GM10847 (cell line): ENCODE results near the gene NECTIN4.

Experiments used
- POLR2A ChIP-seq: IDR thresholded peaks from 2 replicates; pipeline ENCODE4 v1.6.1; 2011; ENCODE audit not compliant: insufficient read length; ENCODE audit errors: extremely low read depth

NECTIN4 gene

DNA sequence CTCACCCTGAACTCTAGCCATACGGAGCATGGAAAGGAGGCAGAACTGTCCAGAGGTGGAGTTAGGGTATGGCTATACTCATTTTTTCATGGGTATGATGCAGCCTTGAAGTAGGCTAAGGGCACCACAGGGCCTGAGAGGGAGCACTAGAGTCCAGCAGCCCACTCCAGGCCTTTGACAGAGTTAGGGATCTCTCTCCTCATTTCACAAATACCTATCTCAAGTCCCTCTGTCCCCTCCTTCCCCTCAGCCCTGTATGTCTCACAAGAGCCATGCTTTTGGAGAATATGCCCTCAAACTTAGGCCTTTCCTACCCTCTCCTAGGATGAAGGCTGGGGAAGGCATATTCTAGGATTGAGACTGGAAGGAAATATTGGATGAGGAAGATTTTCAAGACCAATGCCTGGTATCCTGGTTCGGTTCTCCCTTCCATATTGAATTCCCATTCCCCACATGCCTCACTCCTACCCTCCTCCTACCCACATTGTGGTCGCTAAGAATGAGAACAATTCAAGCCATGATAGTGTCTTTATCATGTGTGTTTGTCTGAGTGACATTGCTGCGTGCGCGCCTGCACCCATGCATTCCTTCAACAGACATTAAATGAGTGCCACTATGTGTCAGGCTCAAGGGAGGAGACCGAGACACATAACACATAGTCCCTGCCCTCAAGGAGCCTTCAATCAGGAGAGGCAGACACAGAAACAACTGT is 2.6 kb upstream of the NECTIN4 start:
- TF ChIP-seq POLR2A, result no peak

DNA sequence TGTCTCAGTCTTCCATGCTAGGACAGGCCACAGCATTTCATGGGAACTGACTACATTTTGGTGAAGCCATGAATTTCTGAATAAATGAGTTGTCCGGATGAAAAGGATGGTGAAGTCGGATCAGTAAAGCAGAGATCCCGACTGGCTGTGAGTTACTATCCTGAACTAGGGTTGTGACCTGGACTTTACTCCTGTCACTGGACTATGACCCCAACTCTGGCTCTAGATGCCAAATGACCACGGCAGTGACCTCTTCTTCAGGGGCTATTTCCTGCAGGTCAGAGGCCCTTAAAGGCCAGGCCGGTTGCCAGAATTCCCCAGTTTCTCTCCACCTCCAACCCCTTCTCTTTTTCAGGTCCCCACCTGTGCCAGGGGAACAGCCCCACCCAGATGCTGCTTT is 1.7 kb upstream of the NECTIN4 start:
- no peak for TF ChIP-seq POLR2A

DNA sequence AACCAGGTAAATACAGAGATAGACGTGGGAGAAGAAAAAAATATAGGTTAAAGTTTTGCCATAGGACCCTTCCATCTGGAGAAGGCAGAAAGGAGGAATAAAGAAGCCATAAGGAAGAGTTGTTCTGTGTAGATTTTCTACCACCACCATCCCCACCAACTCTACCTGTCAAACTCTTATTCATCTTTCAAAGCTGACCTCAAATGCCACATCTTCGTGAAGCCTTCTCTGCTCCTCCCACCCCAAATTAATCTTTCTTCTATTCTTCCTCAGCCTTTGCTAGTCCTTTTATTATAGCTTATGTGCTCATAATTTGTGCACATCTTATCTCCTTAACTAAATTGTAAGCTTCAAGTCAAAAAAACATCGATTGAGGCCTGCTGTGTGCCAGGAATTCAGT is 1.3 kb upstream of the NECTIN4 start:
- no peak for TF ChIP-seq POLR2A

DNA sequence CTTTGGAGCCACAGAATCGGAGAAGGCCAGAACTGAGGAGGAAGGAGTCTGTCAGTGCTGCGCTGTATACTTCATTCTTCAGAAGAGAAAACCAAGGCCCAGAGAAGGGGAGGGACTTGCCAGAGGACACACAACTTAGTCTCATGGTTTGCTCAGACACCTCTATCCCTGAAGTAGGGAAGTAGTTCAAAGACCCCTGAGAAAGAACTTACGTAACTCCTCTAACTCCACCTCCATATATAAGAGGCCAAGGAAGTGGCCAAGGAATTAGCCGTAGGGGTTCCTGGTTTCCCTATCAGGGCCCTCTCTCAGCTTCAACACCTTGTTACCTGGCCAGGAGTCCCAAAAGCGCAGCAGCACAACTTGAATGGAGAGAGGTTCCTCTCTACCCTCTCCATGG is 580 bp upstream of the NECTIN4 start:
- no peak for TF ChIP-seq POLR2A

DNA sequence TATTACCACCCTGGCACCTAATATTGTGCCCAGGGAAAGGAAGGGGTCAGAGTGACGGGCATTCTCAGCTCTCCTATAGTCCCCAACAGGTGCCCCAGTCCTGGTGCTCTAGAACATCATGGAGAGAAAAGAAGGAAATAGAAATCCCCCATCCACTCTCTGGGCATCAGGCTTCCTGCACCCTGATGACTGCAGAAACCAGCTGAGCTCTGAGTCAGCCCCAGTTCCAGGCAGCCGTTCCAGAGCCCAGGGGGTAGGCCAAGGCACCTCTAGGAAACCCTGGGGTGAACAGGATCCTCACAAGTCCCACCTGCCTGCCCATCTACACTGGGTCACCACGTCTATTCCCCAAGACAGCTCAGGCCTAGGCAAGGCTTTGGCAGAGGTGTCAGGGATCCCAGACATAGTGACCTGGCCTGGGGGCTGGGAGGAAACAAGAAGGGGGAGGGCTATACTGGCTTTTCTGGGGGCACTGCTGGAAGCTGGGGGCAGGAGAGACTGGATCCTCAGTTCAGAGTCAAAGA is 709 bp downstream of the NECTIN4 start:
- TF ChIP-seq POLR2A, result no peak

DNA sequence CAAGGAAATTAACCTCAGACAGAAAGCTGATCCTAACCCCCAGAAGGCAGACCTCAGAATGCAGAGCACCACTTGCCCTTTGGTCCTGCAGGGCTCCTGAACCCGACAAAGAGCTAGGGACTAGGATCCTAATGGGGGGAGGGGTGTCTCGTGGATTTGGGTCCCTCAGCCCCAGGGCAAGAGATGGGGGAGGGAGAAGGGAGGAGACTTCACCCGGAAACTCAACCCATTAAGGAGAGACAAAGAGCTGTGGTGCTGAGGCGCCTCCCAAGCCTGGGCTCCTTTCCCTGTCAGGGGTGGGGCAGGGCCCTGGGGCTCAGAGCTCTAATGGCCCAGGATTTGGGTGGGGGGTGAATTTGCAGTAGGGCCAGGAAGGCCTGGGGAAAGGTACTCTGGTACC is 2.9 kb downstream of the NECTIN4 start:
- TF ChIP-seq POLR2A, result no peak

DNA sequence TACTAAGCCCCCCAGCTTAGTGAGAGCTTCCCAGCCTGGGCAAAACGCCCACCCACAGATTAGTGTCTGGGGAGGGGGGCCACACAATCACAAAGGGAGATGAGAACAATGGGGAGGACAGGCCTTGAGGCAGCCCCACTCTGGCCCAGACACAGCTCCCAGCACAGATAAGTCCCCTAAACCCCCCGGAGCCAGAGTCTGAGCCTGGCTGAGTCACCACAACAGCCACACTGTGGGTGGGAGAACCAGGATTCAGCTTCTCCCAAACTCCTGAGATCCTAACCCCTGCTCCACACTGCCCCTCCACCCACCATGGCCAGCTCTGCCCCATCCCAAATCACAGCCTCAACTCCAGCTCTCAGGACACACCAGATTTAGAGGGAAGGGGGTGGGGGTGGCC is 4.2 kb downstream of the NECTIN4 start:
- TF ChIP-seq POLR2A, result no peak

DNA sequence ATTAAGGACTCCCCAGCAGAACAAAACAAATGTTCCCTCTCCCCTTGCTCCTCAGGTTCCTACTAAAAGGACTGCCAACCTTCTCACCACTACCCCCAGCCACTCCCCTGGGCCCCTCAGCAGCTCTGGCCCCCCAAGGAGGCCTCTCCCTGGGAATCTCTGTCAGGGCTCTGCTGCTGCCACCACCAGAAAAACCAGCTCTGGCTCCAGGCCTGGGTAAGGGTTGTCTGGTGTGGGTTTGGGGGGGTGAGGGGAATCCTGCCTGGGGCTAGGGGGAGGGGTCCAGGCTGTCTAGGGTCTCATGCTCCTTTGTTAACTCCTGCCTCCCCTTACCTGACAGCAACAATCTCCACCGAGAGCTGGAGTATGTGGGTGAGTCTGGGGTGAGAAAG is 4.8 kb downstream of the NECTIN4 start:
- no peak for TF ChIP-seq POLR2A

DNA sequence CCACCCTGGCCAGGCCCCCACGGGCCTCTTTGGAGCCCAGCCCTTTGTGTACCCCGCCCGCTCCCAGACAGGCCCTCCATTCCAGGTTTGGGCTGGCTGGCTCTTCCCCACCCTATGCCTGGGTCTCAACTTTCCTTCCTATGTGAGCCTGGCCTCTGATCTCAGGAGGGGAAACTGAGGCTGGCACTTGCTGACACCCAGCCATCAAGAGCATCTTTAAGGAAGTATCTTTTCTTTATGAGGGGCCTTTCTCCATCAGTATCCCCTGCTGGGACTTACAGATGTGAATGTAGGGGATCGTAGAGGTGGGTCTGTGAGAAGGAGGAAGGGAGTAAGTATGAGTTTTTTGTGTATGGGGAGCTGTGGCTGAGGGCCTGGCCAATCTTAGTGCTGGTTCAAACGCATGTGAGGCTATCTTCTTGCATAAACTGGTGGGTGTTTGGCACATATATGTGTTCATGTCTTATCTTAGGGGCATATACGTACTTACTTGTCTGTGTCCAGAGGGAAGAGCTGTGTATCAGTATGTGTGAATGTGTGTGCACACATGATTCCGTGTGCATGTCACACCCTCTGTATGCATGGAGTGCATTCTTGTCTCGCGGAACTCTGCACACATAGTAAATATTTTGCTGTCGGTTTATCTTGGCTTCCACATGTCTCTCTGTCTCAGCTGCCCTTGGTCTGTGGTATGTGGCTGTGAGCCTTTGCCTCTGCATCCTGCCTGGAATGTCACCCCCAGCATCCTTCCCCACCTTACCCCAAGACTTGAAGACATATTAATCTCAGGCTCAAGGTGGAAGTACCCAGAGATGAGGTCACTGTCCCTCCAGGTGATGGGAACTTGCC is 5.4 kb downstream of the NECTIN4 start:
- no peak for TF ChIP-seq POLR2A

DNA sequence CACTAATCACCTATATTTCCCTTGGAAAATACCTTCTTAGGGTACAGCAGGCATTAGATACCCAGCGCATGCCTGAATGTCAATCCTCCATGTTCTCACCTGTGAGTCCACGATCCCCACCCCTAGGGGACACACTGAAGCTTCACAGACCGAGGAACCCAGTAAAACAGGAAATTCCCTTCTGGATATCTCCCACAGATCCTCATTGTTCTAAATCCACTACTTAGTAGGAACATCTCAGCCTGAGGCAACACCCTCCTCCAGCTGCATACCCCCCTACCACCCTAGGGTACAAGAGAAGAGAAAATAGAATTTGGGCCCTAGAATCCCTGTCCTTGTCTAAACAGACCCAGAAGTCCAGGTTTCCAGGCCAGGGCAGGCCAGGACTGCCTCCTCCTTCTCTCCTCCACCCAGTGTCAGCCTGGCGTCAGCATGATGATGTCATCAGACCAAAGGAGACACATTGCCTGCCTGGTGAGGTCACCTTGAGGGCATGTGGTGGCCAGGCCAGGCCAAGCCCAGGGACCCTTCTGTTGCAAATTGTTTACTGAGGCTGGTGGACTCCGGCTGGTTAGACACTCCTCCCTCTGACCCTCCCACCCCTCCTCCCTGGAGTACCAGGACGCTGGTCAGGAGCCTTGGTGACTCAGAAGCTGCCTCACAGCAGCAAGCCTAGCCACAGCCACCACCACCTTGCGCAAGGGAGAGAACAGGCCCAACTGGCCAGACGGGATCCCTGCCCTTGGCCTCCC is 6.2 kb downstream of the NECTIN4 start:
- no peak for TF ChIP-seq POLR2A

DNA sequence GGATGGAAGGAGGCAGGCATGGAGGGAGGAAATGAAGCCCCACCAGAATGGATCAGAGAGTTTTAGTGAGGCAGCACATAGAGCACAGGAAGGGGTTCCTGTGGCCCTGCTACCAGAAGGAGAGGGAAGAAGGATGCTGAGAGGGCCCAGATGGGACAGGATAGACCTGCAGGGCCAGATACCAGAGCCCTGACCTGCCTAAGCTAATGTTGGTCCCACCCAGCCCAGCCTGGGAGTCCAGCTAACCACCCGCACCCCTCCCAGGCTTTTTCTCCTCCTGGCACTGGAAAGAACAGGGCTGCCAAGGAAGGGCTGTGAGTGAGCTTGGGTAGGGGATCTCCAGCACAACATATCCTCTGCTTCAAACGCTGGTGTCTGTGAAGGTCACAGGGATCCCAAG is 6.9 kb downstream of the NECTIN4 start:
- no peak for TF ChIP-seq POLR2A

DNA sequence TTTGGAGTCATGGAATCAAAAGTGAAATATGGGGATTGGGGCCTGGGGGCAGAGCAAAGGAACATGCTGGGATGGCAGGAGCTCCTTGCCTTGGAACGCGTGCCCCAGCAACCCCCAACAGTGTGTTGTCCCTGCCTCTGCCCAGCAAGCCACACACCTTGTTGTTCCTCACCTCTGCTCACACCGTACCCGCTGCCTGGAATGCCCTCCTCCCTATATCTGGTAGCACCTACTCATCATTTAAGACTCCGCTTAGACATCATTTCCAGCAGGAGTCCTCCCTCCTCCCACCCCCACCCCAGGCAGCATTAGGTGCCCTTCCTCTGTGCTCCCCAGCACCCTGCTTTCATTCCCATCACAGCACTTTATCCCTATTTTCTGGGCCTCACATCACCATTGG is 7.8 kb downstream of the NECTIN4 start:
- no peak for TF ChIP-seq POLR2A

DNA sequence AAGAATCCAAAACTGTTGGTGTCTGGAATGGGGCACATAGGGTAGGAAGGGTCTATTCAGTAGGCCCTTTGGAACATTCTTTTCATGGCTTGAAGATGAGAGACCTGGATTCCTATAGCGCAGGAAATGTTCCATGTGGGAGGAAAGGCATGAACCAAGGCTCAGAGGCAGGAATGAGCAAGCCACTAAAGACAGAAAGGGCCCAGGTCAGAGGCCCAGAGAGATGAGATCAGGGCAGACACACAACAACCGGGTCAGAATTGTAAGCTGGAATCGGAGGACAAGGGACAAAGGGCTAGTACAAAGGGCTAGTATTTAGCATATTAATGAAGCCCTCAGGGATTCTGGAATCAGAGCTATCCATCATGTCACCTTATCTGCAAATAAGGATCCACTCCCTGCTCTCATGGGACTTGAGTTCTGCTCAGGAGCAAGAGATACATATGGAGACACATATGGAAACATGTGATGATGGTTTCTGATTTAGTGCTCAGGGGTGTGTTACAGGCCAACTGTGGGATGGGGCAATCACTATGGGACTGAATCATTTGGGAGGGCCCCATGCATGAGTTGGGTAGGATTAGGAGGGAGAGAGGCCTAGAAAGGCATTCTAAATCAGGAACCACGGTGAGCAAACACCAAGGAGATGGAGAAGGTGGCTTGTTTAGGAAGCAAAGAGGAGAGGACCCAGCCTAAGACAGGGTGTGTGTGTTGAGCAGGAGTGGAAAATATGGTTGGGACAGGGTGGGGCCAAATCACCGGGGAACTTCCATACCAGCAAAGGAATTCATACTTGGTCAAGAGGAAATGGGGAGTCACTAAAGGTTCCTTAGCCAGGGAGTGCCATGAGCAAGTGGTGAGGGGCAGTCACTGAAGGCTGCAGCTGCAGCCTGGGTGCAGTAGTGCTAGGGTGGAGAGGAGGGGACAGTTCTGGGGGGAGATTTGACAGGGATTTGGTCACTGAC is 8.6 kb downstream of the NECTIN4 start:
- no peak for TF ChIP-seq POLR2A

DNA sequence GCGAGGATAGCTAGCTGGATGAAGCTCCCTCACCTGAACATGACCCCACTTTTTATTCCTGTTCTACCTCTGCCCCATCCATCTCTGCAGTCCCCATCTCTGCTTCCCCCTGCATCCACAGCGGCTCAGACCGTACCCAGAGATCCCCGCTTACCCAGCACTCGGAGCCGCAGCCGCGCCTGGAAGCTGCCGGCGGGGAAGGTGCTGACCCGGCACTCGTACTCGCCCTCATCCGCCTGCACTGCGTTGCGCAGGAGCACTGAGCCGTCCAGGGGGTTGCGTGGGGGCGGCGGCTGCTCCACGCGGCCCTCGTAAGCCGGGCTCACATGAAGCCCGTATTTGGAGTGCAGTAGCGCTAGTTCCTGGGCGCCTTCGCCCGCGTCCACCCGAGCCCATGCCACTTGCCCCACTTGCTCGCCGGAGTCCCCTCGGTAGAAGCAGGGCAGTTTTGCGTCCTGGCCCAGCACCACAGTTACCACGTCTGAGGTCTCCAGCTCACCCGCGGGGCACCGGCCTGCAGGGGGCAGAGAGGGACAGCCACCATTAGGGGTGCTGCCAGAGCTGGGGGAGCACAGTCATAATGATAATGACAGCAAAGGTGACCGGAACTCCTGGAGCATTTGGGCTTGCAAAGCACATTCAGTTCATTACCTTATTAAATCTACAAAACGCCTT is 9.8 kb downstream of the NECTIN4 start:
- no peak for TF ChIP-seq POLR2A

DNA sequence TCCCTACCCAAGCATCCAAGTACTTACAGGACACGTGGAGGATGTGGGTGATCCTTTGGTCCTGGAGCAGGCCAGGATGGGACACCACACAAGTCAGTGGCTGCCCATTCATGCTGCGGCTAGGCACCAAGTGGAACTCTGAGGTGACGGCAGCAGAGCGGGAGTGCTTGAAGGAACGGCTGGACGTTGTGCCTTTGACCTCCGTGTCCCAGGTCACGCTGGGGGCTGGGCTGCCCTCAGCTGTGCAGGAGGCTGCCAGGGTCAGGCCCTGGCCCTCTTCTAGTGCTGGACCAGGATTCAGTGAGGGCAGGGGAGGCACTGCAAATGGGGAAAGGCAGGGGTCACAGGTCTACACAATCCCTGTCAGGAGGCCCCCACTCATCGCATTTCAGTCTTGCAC is 11.9 kb downstream of the NECTIN4 start:
- no peak for TF ChIP-seq POLR2A

DNA sequence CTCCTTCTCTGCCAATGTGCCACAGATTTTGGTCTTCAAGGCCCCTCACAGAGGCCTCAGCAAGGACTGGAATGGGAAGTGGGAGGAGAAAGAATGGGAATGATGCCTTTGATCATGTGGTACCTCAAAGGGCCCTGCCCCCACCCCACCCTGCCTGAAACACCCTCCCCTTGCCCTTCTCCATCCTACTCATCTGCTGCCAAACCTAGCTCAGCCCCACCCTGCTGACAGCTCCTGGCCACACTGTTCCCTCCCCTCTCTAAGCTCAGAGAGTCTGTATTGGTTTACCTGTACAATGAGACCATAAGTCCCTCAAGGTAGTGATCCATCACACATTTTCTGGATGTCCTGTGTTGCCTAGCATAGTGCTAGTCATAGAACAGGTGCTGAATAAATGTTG is 12.9 kb downstream of the NECTIN4 start:
- no peak for TF ChIP-seq POLR2A
